GM19025 (cell line): ENCODE results near the gene FOXD1.
"Not testable (repeated sequence)": the region's sequence is repeated elsewhere in the genome, so short reads cannot be mapped to it uniquely, and the experiment has no call there.

ENCODE experiments used
- ATAC-seq: cut with Tn5 transposase; IDR thresholded peaks from one replicate; pipeline ENCODE4 v1.9.1; 2021; ENCODE audit warnings: mild to moderate bottlenecking, low read depth, moderate library complexity; ENCODE audit not compliant: unreplicated experiment

Gene FOXD1

GRCh38 chr5:73448463-73449136 is at the start of gene FOXD1:
Gene FOXD1, minus strand, starts transcription at chr5:73448777. Its CDS starts 415 bp downstream, at chr5:73448362.
- peak; percentile 38 for ATAC-seq

- peak; percentile 2 for ATAC-seq
These were observed 49.0 kb upstream of the FOXD1 start for GRCh38 chr5:73497497-73498056.

GRCh38 chr5:73496984-73497457 is 48.4 kb upstream of the FOXD1 start:
- no peak for ATAC-seq

GRCh38 chr5:73495772-73496335 is 47.3 kb upstream of the FOXD1 start:
- no peak for ATAC-seq

GRCh38 chr5:73494721-73495120 is 46.1 kb upstream of the FOXD1 start:
- ATAC-seq, result no peak

- ATAC-seq, result no peak
These were observed 44.8 kb upstream of the FOXD1 start for GRCh38 chr5:73493421-73493820.

- ATAC-seq, result no peak
These were observed 42.6 kb upstream of the FOXD1 start for GRCh38 chr5:73491155-73491554.

GRCh38 chr5:73490088-73490487 is 41.5 kb upstream of the FOXD1 start:
- ATAC-seq, result no peak

GRCh38 chr5:73488806-73489205 is 40.2 kb upstream of the FOXD1 start:
- ATAC-seq, result no peak

- no peak for ATAC-seq
These were observed 39.2 kb upstream of the FOXD1 start for GRCh38 chr5:73487815-73488214.

GRCh38 chr5:73487257-73487656 is 38.7 kb upstream of the FOXD1 start:
- ATAC-seq, result not testable (repeated sequence)

GRCh38 chr5:73486119-73486899 is 37.7 kb upstream of the FOXD1 start:
- ATAC-seq, result no peak

- ATAC-seq, result no peak
These were observed 37.1 kb upstream of the FOXD1 start for GRCh38 chr5:73485715-73486114.

- no peak for ATAC-seq
These were observed 35.9 kb upstream of the FOXD1 start for GRCh38 chr5:73484511-73484910.

- no peak for ATAC-seq
These were observed 35.1 kb upstream of the FOXD1 start for GRCh38 chr5:73483676-73484075.

- no peak for ATAC-seq
These were observed 34.0 kb upstream of the FOXD1 start for GRCh38 chr5:73482383-73483136.

GRCh38 chr5:73480500-73480899 is 31.9 kb upstream of the FOXD1 start:
- ATAC-seq, result no peak

- no peak for ATAC-seq
These were observed 23.5 kb upstream of the FOXD1 start for GRCh38 chr5:73472116-73472515.

- no peak for ATAC-seq
These were observed 23.1 kb upstream of the FOXD1 start for GRCh38 chr5:73471654-73472053.

- no peak for ATAC-seq
These were observed 21.3 kb upstream of the FOXD1 start for GRCh38 chr5:73469878-73470277.
